GM12873 (cell line): ENCODE results near the gene PLEKHG4.

ENCODE experiments used
- TF ChIP-seq, protein P1 (sequence below): IDR thresholded peaks from 2 replicates; pipeline ENCODE4 v1.5.1; 2012; ENCODE audit warnings: low read depth, mild to moderate bottlenecking, moderate library complexity, low read length, control low read depth; ENCODE audit not compliant: insufficient read depth; ENCODE audit errors: missing control alignments

Gene PLEKHG4

DNA sequence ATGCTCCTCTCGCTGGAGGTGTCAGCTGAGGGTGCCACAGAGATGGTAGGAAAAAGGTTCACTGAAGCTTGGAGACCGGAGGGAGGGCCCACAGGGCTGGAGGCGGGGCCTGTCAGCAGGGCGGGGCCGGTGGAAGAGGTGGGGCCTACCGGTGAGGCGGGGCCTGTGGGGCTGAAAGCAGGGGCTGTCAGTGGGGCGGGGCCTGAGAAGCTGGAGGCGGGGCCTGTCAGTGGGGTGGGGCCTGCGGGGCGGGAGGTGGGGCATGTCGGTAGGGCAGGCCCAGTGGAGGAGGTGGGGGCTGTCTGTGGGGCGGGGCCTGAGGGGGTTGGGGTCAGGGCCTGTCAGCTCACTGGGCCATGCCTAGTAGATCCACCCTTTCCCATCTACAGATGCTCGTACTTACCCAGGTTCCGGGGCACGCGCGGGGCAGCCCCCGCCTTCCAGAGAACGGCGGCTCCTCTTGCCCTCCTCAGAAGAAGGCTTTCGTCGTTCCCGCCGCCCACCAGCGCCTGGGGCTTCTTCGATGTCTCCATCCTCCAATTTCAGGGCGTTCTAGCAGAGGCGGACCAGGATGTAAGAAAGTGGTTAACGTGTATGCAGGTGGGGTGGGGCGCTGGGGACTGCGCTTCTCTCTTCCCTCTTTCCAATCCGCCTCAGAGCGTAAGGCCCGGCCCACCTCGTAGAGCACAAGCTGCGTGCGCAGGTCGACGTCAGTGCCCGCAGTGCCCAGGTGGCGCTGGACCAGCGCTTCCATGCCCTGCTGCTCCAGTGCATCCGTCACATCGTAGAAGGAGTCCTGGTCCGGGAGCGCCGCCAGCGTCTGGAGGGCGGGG is 42.6 kb upstream of the PLEKHG4 start:
- TF ChIP-seq, protein P1, sequence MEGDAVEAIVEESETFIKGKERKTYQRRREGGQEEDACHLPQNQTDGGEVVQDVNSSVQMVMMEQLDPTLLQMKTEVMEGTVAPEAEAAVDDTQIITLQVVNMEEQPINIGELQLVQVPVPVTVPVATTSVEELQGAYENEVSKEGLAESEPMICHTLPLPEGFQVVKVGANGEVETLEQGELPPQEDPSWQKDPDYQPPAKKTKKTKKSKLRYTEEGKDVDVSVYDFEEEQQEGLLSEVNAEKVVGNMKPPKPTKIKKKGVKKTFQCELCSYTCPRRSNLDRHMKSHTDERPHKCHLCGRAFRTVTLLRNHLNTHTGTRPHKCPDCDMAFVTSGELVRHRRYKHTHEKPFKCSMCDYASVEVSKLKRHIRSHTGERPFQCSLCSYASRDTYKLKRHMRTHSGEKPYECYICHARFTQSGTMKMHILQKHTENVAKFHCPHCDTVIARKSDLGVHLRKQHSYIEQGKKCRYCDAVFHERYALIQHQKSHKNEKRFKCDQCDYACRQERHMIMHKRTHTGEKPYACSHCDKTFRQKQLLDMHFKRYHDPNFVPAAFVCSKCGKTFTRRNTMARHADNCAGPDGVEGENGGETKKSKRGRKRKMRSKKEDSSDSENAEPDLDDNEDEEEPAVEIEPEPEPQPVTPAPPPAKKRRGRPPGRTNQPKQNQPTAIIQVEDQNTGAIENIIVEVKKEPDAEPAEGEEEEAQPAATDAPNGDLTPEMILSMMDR = no peak

DNA sequence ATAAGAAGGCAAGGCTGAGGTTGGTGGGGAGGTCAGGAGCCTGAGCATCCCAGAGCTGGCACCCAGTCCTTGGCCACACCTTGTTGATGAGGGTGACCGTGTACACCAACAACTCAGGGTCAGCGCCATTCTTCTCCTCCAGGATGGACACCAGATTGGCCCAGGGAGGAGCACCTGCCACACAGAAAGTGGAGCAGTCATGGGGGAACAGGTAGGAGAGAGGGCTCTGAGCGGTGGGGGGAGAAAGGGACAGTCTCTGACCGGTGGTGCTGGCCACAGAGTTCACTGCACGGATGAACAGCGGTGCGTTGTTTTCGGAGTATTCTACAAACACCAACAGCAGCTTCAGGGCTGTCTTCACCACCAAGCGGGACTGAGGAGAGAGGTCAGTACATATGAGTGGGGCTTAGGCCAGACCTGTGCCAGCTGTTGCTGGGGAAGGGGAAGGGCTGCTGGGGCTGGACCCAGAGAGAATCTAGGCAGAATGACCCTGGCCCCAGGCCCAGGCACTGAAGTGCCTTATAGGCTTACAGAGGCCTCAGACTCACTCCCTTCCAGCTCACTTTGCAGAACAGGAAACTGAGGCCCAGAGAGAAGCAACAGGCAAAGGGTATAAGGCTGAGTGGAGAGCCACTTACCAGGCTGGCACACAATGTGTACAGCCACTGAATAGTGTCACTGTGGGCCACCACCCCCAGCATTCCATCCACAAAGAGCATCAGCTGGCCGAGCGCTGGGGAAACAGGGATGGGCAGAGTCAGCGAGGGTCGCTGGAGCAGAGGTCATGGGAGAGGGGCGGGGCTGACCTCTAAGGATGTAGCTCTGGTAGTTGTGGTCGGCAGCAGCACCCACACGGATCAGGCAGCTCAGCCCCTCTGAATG is 41.7 kb upstream of the PLEKHG4 start:
- TF ChIP-seq, protein P1 = no peak

DNA sequence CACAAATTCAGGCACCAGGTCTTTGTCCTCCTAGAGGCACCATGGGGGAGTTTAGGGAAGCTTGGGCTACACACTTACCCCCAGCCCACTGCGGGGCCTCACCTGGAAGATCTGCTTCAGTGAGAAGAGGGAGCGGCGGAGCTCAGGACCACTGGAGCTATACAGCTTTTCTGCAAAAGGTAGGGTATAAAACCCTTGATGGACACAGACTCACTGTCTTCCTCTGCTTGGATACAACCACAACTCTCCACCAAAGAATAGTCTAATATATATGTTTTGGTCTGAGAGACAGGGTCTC is 41.1 kb upstream of the PLEKHG4 start:
- TF ChIP-seq, protein P1 = no peak

DNA sequence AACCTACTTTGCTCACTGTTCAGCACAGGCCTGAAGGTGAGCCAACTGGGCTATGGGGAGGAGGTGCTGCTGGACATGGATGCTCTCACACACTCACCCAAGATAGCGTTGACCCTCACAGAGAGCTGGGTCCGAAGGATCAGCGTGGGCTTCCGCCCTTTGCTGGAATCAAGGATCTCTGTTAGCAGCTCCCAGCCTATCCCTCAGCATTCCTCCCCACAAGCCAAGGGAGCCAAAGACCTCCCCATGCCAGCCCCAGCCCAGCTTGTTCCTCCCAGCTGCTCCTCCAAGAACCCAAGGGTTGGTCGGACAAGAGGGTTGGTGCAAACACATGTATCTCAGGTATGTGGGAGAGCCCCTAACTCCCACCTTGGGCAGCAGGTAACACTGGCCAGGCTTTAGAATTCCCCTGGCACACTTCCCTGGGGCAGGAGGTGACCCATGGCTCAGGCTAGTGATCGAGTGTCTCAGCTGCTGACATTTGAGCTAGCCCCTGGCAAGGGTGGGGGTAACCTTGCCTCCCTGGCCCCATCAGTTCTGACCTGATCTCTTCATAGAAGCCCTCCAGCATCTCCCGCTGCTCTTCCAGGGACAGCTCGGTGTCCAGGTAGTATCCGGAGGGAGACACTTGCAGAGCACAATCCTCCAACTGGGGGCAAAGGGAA is 40.4 kb upstream of the PLEKHG4 start:
- TF ChIP-seq, protein P1 = no peak

DNA sequence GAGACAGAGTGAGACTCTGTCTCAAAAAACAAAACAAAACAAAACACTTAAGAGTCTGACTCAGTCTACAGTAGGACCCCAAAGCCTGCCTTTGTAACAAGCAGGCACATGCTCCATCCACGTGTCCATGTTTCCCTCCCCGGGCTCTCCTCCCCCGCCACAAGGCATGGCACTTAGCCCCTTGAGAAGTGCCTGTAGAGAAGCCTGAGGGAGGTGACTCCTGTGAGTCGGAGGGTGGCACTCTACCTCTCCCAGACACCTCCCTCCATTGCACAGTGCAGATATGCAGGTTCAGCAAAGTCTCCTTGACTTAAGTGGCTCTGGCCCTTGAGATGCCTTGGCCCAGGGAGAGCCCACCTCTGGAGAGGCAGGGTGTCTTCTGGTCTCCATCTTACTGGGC is 38.8 kb upstream of the PLEKHG4 start:
- TF ChIP-seq, protein P1 = no peak

DNA sequence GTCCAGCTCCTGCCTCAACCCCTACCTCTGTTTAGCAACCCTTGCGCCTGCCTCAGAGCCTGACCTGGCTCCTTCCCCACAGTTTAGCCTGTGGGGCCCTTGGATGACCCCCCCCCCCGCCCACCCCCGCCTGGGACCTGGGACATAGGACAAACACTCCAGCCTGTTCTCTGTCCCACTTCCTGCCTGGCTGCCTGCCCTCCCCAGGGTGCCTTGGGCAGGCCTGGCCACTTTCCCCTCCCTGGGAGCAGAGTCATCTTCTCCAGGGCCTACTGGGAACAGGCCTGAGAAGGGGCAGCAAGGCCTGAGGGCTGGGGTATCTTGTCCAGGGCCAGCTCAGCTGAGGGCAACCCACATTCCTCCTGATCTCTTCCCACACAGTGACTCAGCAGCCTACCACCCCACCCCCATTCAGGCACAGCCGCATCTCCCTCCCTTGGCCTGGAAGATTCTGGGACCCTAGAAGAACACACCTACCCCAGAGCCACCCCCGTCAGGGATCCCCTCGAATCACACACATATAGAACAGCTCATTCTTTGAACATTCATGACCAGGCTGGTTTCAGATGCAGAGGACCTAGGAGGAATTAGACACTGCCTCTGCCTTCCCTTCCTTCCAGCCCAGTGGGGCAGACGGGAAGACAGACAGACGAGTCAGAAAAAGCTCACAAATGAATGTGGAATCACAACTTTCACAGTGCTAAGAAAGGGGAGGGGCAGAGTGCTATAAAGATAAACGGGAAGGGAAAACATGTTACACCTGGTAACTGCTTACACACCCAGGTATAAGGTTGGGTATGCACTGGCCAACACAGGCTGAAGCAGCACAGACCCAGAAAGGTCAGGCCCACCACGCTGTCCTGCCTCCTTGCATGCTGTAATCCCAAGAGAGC is 38.1 kb upstream of the PLEKHG4 start:
- TF ChIP-seq, protein P1 = no peak
